Ramos (cell line): ENCODE results near the gene SH3BP2.

Experiments used
- in situ Hi-C: fragments of 300-500 bp; cut with MboI; formaldehyde crosslinking; loops from one replicate; pipeline ENCODE4 v1.14.3; 2022; ENCODE audit warnings: low sequenced_read_pairs; ENCODE audit not compliant: unreplicated experiment

SH3BP2 gene

GRCh38 chr4:2800691-2801596 is 8.1 kb downstream of the SH3BP2 start:
- in situ Hi-C loops: no loop called here

GRCh38 chr4:2802618-2803531 is 10.0 kb downstream of the SH3BP2 start:
- in situ Hi-C loops: no loop called here

DNA sequence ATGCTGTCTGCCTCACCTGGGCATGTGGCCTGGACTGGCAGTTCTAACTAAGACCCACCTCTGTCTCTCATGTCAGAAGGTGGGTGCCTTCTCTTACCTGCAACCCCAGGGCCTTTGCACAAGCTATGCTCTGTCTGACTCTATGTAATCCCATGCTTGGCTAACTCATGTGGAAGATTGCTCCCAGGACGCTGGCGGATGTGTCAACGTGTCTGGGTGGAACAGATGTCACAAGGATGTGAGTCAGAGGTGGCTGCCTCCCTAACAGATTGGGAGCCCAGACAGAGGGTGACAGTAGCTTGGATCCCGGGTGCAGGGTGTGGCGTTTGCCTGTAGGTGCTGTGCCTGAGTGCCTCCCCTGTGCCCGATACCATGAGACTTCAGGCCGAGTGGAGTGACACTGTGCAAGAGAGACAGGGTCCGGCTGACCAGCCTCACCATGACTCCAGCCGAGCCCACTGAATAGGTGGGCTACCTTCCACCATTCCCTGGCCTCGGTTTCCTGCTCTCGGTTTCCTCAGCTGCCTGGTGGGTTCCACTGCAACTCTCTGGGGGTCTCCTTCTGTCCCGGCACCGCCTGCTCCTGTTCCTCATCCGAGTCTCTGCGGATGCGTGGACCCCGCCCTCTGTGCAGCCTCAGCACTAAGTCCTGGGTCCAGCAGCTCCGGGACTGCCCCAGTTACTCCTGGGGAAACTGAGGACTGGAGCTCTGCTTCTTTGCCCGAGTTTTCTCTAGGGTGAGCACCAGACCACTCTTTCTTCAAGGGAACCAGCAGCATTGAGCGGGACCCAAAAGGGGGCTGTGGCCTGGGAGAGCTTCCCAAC is 11.0 kb downstream of the SH3BP2 start:
- in situ Hi-C loops: no loop called here

GRCh38 chr4:2804449-2804972 is 11.6 kb downstream of the SH3BP2 start:
- in situ Hi-C loops: no loop called here

- in situ Hi-C loops: no loop called here
These were observed 12.2 kb downstream of the SH3BP2 start for GRCh38 chr4:2804973-2805501.

DNA sequence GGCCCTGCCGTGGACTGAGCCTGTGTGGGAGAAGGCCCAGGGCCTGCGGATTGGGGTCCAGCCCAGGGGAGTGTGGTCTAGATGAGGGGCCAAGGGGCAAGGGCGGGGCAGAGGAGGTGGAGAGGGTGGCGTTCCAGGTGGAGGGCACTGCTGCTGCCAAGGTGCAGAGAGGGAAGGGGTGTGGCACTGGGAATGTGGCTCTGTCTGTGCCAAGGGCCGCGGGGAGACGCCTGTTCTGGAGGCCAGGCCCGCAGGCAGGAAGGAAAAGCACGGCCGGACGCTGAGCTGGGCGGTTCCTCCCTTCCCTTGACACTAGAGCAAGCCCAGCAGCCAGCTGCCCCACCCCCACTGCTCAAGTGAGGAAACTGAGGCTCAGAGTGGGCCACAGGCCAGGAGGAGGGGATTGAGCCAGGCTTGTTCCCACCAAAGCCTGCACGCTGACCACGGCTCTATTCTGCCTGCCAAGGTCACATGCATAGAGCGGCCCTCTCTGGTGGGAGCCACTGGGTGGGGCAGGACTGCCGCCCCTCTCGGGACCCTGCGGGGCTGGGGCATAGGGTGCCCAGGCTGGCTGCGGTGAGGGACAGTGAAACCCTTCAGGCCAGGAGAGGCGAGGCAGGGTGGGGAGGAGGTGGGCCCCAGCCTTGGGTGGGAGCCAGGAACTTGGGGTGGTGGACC is 13.0 kb downstream of the SH3BP2 start:
- in situ Hi-C loops: no loop called here

- in situ Hi-C loops: no loop called here
These were observed 13.8 kb downstream of the SH3BP2 start for GRCh38 chr4:2806390-2807355.

DNA sequence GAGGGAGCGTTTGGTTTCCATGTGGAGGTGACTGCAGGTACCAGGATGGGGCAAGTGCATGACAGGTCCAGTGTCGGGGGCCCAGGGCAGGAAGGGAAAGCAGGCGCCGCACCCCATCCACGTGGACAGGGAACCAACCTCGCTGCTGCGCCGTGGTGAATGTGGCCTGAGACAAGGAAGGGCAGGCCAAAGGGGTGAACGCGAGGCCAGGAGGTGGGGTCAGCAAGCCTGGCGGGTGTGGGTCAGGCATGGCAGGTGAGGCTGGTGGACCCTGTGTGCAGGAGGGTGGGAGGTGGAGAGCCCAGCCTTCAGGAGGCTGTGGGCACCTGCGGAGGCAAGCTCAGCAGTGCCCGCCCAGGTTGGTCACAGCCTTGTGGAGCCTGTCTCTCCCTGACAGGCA is 14.7 kb downstream of the SH3BP2 start:
- in situ Hi-C loops: no loop called here

- in situ Hi-C loops: no loop called here
These were observed 15.1 kb downstream of the SH3BP2 start for GRCh38 chr4:2808001-2808400.

GRCh38 chr4:2809610-2810180 is 16.8 kb downstream of the SH3BP2 start:
- in situ Hi-C loops: no loop called here

DNA sequence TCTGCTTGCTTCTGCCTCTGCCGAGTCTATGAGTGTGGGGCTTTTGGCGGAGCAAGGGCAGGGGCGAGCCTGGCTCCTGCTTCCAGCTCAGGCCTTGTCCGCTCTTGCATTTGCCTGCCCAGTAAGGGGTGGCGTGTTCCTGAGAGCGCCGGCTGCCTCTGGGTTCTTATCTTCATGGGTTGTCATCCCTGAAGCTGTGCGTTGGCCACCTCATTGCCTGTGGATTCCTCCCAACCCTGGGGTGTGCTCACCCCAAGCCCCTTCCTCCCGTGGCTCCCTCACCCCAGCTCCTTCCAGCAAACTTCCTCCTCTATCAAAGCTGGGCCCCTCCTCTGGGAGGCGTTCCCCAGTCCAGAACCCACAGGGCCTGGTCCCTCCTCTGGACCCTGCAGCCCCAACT is 17.5 kb downstream of the SH3BP2 start:
- in situ Hi-C loops: no loop called here

DNA sequence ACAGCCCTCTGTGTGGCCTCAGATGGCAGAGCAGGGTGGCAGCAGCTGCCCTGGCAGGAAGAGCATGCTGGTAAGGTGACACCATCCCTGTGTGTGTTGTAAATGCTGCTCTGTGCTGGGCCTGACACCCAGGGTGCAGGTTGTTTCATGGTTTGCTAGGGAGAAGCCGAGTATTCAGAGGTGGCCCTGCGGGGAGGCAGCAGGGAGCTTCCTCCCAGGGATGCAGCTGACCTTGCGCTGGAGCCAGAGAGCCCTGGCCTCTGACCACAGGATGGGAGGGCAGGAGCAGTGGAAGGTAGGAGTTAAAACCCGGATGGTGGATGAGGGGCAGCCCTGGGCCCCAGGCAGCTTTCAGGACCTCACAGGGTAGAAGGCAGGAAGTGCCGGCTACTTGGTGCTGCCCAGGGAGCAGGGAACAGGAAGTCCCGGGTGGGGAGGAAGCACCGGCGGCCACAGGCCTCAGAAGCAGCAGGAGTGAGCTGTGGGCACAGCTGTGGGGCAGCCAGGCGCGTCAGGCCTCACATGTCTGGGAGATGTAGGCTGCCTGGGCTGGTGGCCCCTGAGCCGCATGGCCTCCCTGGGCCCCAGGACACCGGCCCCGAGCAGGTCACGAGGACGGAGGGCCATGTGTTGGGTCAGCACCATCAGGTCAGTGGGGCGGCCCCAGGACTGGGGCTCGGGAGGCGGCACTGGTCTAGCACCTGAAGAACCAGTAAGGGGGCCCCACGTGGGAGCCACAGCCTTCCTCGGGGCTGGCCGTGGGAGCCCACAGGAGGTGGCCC is 19.1 kb downstream of the SH3BP2 start:
- in situ Hi-C loops: no loop called here

- in situ Hi-C loops: no loop called here
These were observed 19.9 kb downstream of the SH3BP2 start for GRCh38 chr4:2812612-2813354.

- in situ Hi-C loops: no loop called here
These were observed 20.8 kb downstream of the SH3BP2 start for GRCh38 chr4:2813446-2814405.

DNA sequence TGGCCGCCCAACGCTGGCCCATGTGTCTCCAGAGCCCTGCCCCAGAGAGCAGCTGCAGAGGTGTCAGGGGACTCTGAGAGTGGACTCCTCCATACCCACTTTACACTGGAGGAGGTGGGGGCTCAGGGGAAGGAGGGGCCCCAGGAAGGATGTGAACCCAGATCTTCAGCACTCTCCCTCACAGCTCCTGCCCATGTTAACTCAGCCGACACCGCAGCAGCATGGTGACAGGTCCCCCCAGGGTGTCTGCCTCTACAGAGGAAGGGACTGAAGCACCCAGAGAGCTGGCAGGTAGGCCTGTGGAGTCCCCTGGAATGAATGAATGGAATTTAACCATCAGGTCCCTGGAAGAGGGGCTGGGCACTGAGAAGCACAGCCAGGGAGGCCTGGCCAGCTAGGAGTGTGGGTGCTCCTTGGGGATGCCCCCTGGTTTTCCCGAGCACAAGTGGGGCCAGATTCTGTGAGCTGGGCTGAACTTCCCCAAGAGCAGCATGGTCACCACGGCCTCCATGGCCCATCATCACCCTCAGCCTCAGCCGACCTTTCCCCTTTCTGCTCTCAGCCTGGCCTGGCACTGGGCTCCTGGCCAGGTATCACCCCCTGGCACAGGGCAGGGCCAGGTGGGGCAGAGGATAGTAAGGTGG is 21.9 kb downstream of the SH3BP2 start:
- in situ Hi-C loops: no loop called here
